ENCODE results near the gene ARHGEF25. TPM values are rescaled to one million over a fixed set of nuclear protein-coding genes. Genes with fewer than 3 reads are reported as not detected.
"Not testable (repeated sequence)": the region's sequence is repeated elsewhere in the genome, so short reads cannot be mapped to it uniquely, and the experiment has no call there.

Gene ARHGEF25
- polyA plus RNA-seq, 1 donor: 30.5 TPM

GRCh38 chr12:57584690-57585089 lies 26.5 kb upstream of the ARHGEF25 start:
- no peak for DNase-seq

DNA sequence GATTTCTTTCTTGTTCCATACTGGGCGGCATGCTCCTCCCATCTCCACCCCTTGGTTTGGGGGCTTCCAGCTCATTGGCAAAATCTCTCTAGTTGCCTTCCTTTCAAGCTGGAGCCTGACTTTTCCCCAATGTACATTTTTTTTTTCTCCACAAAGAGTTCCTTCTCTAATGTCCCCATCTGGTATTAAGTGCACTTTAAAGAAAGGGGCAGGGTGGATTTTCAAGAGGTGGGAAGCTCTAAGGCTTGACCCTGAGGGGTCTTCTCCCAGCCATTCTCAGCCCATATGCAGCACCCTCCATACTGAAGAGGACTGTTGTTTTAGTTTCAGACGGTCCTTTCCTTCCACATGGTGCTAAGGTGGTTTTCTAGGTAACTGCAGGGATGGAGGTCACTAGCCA lies 26.1 kb upstream of the ARHGEF25 start:
- no peak for DNase-seq

DNA sequence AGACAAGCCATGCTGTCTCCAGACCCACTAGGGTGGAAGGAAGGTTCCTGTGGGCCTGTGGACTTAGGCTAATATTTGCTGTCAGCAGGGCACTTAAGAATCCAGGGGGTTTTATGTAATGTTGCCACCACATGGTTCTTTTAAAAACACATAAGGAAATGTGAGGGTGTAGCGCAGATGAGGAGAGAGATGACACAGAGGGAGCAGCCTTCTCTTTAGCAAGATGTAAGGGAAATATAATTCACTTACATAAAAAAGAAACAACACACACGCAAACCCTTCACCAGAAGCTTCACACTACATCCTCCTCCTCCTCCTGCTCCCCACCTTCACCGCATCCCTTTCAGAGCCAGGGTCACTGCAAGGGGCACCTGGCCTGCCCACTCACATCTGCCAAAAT lies 25.1 kb upstream of the ARHGEF25 start:
- DNase-seq: no peak

DNA sequence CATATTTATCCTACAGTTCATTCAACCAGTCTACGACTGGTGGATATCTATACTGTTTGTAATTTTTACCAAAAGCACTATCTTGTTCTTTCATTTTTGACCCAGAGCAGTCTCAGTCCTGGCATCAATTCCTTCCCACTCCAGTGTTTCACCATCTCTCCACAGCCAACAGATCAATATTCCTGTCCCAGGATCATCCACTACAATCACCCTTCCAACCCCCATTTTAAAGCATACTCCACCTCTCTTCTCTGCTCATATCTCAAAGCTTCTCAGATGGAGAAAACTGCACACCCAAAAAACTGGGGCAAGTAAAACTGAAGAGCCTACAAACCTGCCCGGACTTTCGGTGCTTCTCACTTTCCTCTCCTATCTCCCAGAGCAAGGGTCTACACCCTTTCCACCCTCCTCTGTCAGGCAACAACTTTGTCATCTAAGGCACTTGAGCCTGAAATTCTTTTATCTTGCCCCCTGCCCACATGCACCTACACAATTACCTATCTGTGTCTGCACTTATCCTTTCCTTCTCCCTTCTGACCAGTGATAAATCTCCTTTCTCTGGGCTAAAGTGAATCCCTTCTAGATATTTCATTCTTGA lies 24.3 kb upstream of the ARHGEF25 start:
- DNase-seq: no peak

DNA sequence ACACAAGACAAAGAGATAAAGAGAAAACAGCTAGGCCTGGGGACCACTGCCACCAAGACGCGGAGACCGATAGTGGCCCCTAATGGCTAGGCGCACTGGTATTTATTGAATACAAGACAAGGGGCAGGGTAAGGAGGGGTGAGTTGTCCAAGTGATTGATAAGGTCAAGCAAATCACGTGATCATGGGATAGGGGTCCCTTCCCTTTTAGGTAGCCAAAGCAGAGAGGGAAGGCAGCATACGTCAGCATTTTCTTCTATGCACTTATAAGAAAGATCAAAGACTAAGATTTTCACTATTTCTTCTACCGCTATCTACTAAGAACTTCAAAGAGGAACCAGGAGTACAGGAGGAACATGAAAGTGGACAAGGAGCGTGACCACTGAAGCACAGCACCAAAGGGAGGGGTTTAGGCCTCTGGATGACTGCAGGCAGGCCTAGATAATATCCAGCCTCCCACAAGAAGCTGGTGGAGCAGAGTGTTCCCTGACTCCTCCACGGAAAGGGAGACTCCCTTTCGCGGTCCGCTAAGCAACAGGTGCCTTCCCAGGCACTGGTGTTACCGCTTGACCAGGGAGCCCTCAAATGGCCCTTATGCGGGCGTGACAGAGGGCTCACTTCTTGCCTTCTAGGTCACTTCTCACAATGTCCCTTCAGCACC lies 22.2 kb upstream of the ARHGEF25 start:
- not testable (repeated sequence) for DNase-seq

DNA sequence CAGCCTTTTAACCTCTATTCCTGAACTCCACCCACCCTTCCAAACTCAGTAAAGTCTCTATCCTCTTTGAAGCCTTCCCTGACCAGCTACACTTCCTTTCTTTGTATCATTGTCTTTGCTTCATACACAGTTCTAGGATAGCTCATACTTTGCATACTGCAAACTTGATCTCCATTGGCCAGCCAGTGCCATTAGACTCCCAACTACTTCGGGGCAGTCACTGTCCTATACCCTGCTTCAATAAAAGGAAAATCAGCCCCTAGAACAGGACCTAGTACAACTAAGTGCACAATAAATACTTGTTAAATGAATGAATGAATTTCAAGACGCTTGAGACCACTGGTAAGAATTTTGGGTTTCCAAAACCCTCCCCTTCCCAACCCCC lies 20.8 kb upstream of the ARHGEF25 start:
- DNase-seq: no peak

- DNase-seq: peak; percentile 79
Measured at GRCh38 chr12:57590864-57591781, 20.1 kb upstream of the ARHGEF25 start, which contains the start of gene PIP4K2C. PIP4K2C (plus strand) TSS chr12:57591192; CDS start chr12:57591290, 98 bp downstream.

GRCh38 chr12:57591782-57592325 lies 19.4 kb upstream of the ARHGEF25 start:
- no peak for DNase-seq

GRCh38 chr12:57592551-57593165 lies 18.6 kb upstream of the ARHGEF25 start:
- DNase-seq: no peak

- no peak for DNase-seq
Measured at GRCh38 chr12:57593187-57593586, 18.0 kb upstream of the ARHGEF25 start.

GRCh38 chr12:57600395-57600794 lies 10.8 kb upstream of the ARHGEF25 start:
- no peak for DNase-seq

GRCh38 chr12:57602544-57602943 lies 8.7 kb upstream of the ARHGEF25 start:
- DNase-seq: no peak

- DNase-seq: no peak
Measured at GRCh38 chr12:57603324-57603723, 7.9 kb upstream of the ARHGEF25 start.

GRCh38 chr12:57603815-57604453 lies 7.3 kb upstream of the ARHGEF25 start:
- peak; percentile 70 for DNase-seq

DNA sequence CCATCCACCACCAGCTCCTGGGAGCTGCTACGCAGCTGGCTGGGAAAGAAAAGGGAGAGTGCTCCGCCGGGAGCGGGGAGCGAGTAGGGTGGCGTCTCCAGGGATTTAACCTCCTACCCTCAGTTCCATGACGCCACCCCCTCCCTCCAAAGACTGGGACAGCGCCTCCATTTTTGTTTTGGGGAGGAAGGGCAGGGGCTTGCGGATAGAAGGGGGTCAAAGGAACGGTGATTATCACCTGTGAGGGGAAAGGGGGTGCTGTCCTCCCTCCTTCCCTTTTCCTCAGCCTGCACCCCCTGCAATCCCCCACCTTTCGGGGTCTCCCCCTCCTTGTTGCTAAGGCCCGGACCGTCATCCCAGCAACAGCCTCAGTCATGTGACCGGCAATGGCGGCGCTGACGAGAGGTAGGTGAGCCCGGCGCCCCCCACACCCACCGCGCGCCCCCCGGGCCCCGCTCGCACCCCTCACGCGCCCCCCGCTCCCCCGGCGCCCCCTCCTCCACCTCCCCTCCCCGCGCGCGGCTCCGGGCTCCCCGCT lies 6.7 kb upstream of the ARHGEF25 start, which contains the start of gene DTX3:
Gene DTX3, plus strand, starts transcription at position 371 of the 538 bp plus-strand sequence. CDS start 1,694 bp downstream, outside the sequence.
- DNase-seq: no peak

GRCh38 chr12:57604992-57605810 lies 6.0 kb upstream of the ARHGEF25 start:
- DNase-seq: no peak

GRCh38 chr12:57605811-57606311 lies 5.4 kb upstream of the ARHGEF25 start:
- DNase-seq: no peak

DNA sequence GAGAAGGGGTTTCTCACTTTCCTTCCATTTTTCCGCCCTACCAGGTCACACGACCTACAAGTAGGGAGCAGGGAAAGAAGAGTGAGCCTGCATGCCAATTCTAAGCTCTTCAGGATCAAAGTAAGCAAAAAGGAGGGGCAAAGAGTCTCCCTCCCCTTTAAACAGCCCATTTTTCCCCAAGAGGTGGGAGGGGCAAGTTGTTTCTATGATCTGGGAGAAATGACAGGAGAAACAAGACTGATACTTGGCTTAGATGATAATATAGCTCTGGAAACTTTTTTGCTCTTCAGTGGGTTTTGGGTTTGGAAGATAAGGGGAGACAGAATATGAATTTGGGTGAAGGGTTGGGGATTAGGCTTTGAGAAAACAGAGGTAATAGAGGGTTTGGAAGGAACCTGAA lies 4.8 kb upstream of the ARHGEF25 start:
- no peak for DNase-seq

- no peak for DNase-seq
Measured at GRCh38 chr12:57606821-57607220, 4.4 kb upstream of the ARHGEF25 start.
